MM.1S (cell line): Measurements from ENCODE around the gene NEDD4L.
"Not testable (repeated sequence)": the region's sequence is repeated elsewhere in the genome, so short reads cannot be mapped to it uniquely, and the experiment has no call there.

Experiments
- DNase-seq: peaks from one replicate; pipeline ENCODE4 v3.0.0-alpha.2; 2015
- H2AFZ ChIP-seq: fragments of 300-600 bp; sonication (generic); 2 replicates; pipeline ENCODE4 v1.6.0; 2016; ENCODE audit warnings: antibody characterized with exemption, low read length
- H3F3A ChIP-seq: fragments of 300-600 bp; sonication (generic); 2 replicates; pipeline ENCODE4 v1.6.1; 2016; ENCODE audit warnings: mild to moderate bottlenecking, antibody characterized with exemption, low read length, moderate library complexity, mixed read lengths; ENCODE audit not compliant: insufficient read depth
- H3K27ac ChIP-seq: fragments of 300-600 bp; sonication (generic); 2 replicates; pipeline ENCODE4 v1.5.1; 2016; ENCODE audit warnings: mild to moderate bottlenecking, low read length
- H3K27me3 ChIP-seq: fragments of 300-600 bp; sonication (generic); replicated peaks from 2 replicates; pipeline ENCODE4 v1.6.0; 2016; ENCODE audit warnings: low read length; ENCODE audit not compliant: insufficient read depth
- H3K36me3 ChIP-seq: fragments of 300-600 bp; sonication (generic); replicated peaks from 2 replicates; pipeline ENCODE4 v1.6.1; 2016; ENCODE audit warnings: mild to moderate bottlenecking, low read length, mixed read lengths; ENCODE audit not compliant: insufficient read depth
- H3K4me1 ChIP-seq: fragments of 300-600 bp; sonication (generic); 2 replicates; pipeline ENCODE4 v1.6.1; 2016; ENCODE audit warnings: low read length, mixed read lengths
- H3K4me2 ChIP-seq: fragments of 300-600 bp; sonication (generic); 2 replicates; pipeline ENCODE4 v1.6.0; 2016; ENCODE audit warnings: low read depth, low read length
- H3K4me3 ChIP-seq: fragments of 300-600 bp; sonication (generic); 2 replicates; pipeline ENCODE4 v1.5.1; 2016; ENCODE audit warnings: low read length, mixed read lengths
- H3K79me2 ChIP-seq: fragments of 300-600 bp; sonication (generic); 2 replicates; pipeline ENCODE4 v1.6.1; 2016; ENCODE audit warnings: mixed run types, low read length, mixed read lengths
- H3K9ac ChIP-seq: fragments of 300-600 bp; sonication (generic); 2 replicates; pipeline ENCODE4 v1.6.1; 2016; ENCODE audit warnings: low read length, mixed read lengths
- H3K9me2 ChIP-seq: fragments of 300-600 bp; sonication (generic); replicated peaks from 2 replicates; pipeline ENCODE4 v1.6.1; 2016; ENCODE audit warnings: mild to moderate bottlenecking, low read length, mixed read lengths; ENCODE audit not compliant: insufficient read depth
- H3K9me3 ChIP-seq: fragments of 300-600 bp; sonication (generic); replicated peaks from 2 replicates; pipeline ENCODE4 v1.6.1; 2016; ENCODE audit warnings: mild to moderate bottlenecking, low read length, mixed read lengths; ENCODE audit not compliant: insufficient read depth
- H4K20me1 ChIP-seq: fragments of 300-600 bp; sonication (generic); 2 replicates; pipeline ENCODE4 v1.6.1; 2016; ENCODE audit warnings: mild to moderate bottlenecking, low read length, moderate library complexity, mixed read lengths; ENCODE audit not compliant: insufficient read depth
- CTCF ChIP-seq: fragments of 300-600 bp; sonication (generic); IDR thresholded peaks from 2 replicates; pipeline ENCODE4 v1.5.1; 2016; ENCODE audit warnings: antibody characterized with exemption, low read length, mixed read lengths
- EZH2 ChIP-seq: fragments of 300-600 bp; sonication (generic); optimal IDR thresholded peaks from 2 replicates; pipeline ENCODE3; 2017; ENCODE audit warnings: low read depth, mild to moderate bottlenecking, antibody characterized with exemption, low read length, mixed read lengths
- EZH2phosphoT487 ChIP-seq: fragments of 300-600 bp; sonication (generic); IDR thresholded peaks from 2 replicates; pipeline ENCODE4 v1.6.1; 2018; ENCODE audit warnings: antibody characterized with exemption, low read length

NEDD4L gene

GRCh38 chr18:58043491-58044369 lies at the start of gene NEDD4L:
Gene NEDD4L (plus strand): TSS chr18:58044226. CDS start chr18:58044661, 435 bp downstream.
- peaks cover 4% of the 10 kb centered on the region for H3K4me1 ChIP-seq
- H2AFZ ChIP-seq: peak within 1 kb of the TSS; percentile 95
- no peaks in the 10 kb centered on the region for H3K36me3 ChIP-seq
- peak within 1 kb of the TSS; percentile 74 for H3K4me2 ChIP-seq
- TF ChIP-seq CTCF (peak; percentile 80), EZH2 (no peak)
- no peaks in the 10 kb centered on the region for H3K27me3 ChIP-seq
- peak; percentile 90 for DNase-seq
- peak within 1 kb of the TSS; percentile 28; the same call in 1 of the 2 replicates for H3K27ac ChIP-seq
- peak within 1 kb of the TSS; percentile 53; the same call in 1 of the 2 replicates for H3K9ac ChIP-seq
- H3F3A ChIP-seq: 0 out of 2 replicates have a peak, but pooled peaks cover under 1% of the 10 kb centered on the region
- H3K9me2 ChIP-seq: no peaks in the 10 kb centered on the region
- no peaks in the 10 kb centered on the region for H3K9me3 ChIP-seq
- H3K4me3 ChIP-seq: peak within 1 kb of the TSS; percentile 97
- H3K79me2 ChIP-seq: peaks cover 24% of the 10 kb centered on the region
- H4K20me1 ChIP-seq: no peaks in the 10 kb centered on the region

GRCh38 chr18:57995331-57995730 lies 48.7 kb upstream of the NEDD4L start:
- no peak overlapping the region for H3K9ac ChIP-seq
- H3K4me2 ChIP-seq: no peak overlapping the region
- no peaks in the 10 kb centered on the region for H3K9me3 ChIP-seq
- H3F3A ChIP-seq: no peaks in the 10 kb centered on the region
- H3K36me3 ChIP-seq: no peaks in the 10 kb centered on the region
- no peaks in the 10 kb centered on the region for H4K20me1 ChIP-seq
- H2AFZ ChIP-seq: no peak overlapping the region
- H3K27ac ChIP-seq: no peak overlapping the region
- H3K4me1 ChIP-seq: no peaks in the 10 kb centered on the region
- no peak for DNase-seq
- H3K4me3 ChIP-seq: no peak overlapping the region
- no peaks in the 10 kb centered on the region for H3K9me2 ChIP-seq
- H3K79me2 ChIP-seq: no peaks in the 10 kb centered on the region
- no peaks in the 10 kb centered on the region for H3K27me3 ChIP-seq
- TF ChIP-seq EZH2 (no peak), EZH2phosphoT487 (no peak), CTCF (no peak)

GRCh38 chr18:57996894-57997293 lies 47.1 kb upstream of the NEDD4L start:
- H3K4me1 ChIP-seq, H3K9ac ChIP-seq, H2AFZ ChIP-seq, H3K4me2 ChIP-seq, H3K27me3 ChIP-seq, H3K9me2 ChIP-seq, H3F3A ChIP-seq, H3K79me2 ChIP-seq, H3K27ac ChIP-seq, H3K4me3 ChIP-seq, DNase-seq, H3K36me3 ChIP-seq, H3K9me3 ChIP-seq, H4K20me1 ChIP-seq: not testable (repeated sequence)

- Histone ChIP-seq H3K27ac (no peak overlapping the region), H2AFZ (no peak overlapping the region), H3K9me3 (no peaks in the 10 kb centered on the region), H3K9ac (no peak overlapping the region), H3K27me3 (no peaks in the 10 kb centered on the region), H3K4me1 (no peaks in the 10 kb centered on the region), H3K4me2 (no peak overlapping the region), H3K9me2 (no peaks in the 10 kb centered on the region), H3K79me2 (no peaks in the 10 kb centered on the region), H3K4me3 (no peak overlapping the region), H3F3A (no peaks in the 10 kb centered on the region), H4K20me1 (no peaks in the 10 kb centered on the region), H3K36me3 (no peaks in the 10 kb centered on the region)
- no peak for DNase-seq
- no peak for TF ChIP-seq CTCF
- no peak for TF ChIP-seq EZH2
- TF ChIP-seq EZH2phosphoT487: no peak
Measured at GRCh38 chr18:57997820-57998219, 46.2 kb upstream of the NEDD4L start.
